B cell (primary cell): ENCODE measurements around the gene IGSF8. TPM values are rescaled to one million over a fixed set of nuclear protein-coding genes. Genes with fewer than 3 reads are reported as not detected.

Experiments used
- ATAC-seq: fragments of 200-7000 bp; cut with Tn5 transposase; one replicate; pipeline ENCODE4 v1.10.0; 2021; ENCODE audit warnings: low read depth, mild to moderate bottlenecking, moderate number of reproducible peaks, moderate library complexity
- CTCF ChIA-PET: fragments of 350-600 bp; sonication (Branson Sonifier 250); formaldehyde crosslinking; loops from one replicate; lab custom pipeline; 2021; ENCODE audit warnings: antibody characterized with exemption, inconsistent platforms; lab: Charles Lee
- POLR2A ChIA-PET: fragments of 350-600 bp; sonication (Branson Sonifier 250); formaldehyde crosslinking; loops from one replicate; lab custom pipeline; 2021; ENCODE audit warnings: antibody characterized with exemption; lab: Charles Lee
- DNase-seq: peaks from one replicate; pipeline ENCODE4 v3.0.0; 2013
- H2AFZ ChIP-seq: 2 replicates; pipeline ENCODE4 v1.6.1; 2012; ENCODE audit warnings: mild to moderate bottlenecking, low read depth, low read length; ENCODE audit not compliant: insufficient read depth, poor library complexity, severe bottlenecking
- H3K27ac ChIP-seq, 2 donors: 1 replicate in 1 of 2; 2 replicates in 1 of 2; pipeline ENCODE4 v1.5.1; 2012 to 2013; ENCODE audit warnings: low read length in 2 of 2, mild to moderate bottlenecking in 2 of 2, moderate library complexity in 1 of 2
- H3K27me3 ChIP-seq, 4 experiments: fragments of 200-600 bp in 1 of 4; sonication (generic) in 1 of 4; replicated peaks in 1 of 4; 1 replicate in 2 of 4; 2 replicates in 2 of 4; pipeline versions ENCODE4 v1.6.1 to v1.7.0; 2013 to 2016; ENCODE audit warnings: low read length in 3 of 4, mild to moderate bottlenecking in 2 of 4, mixed read lengths in 1 of 4, moderate library complexity in 1 of 4; ENCODE audit not compliant: insufficient read depth in 4 of 4, control insufficient read depth in 3 of 4; ENCODE audit errors: control extremely low read depth in 1 of 4
- H3K36me3 ChIP-seq, 2 experiments: replicated peaks in 1 of 2; 1 replicate in 1 of 2; 2 replicates in 1 of 2; pipeline versions ENCODE4 v1.6.1 to v1.7.1; 2013; ENCODE audit warnings: low read length in 1 of 2; ENCODE audit not compliant: insufficient read depth in 2 of 2, control insufficient read depth in 1 of 2; ENCODE audit errors: control extremely low read depth in 1 of 2, extremely low read depth in 1 of 2
- H3K4me1 ChIP-seq, 2 donors: fragments of 200-600 bp in 1 of 2; sonication (generic) in 1 of 2; 1 replicate in 1 of 2; 2 replicates in 1 of 2; pipeline versions ENCODE4 v1.5.1 to v1.6.1; 2013 to 2017; ENCODE audit warnings: low read length in 2 of 2; ENCODE audit not compliant: control insufficient read depth in 2 of 2, insufficient read depth in 2 of 2
- H3K4me2 ChIP-seq: replicated peaks from 2 replicates; pipeline ENCODE3; 2012; ENCODE audit warnings: mild to moderate bottlenecking, low read depth, low read length; ENCODE audit not compliant: poor library complexity, severe bottlenecking
- H3K4me3 ChIP-seq, 5 experiments: fragments of 200-600 bp in 1 of 5; sonication (generic) in 1 of 5; 1 replicate in 3 of 5; 2 replicates in 2 of 5; pipeline versions ENCODE4 v1.5.1 to v1.7.0; 2011 to 2016; ENCODE audit warnings: low read length in 4 of 5, mild to moderate bottlenecking in 4 of 5, low read depth in 2 of 5, control low read depth in 1 of 5, moderate library complexity in 1 of 5; ENCODE audit not compliant: insufficient read depth in 1 of 5; ENCODE audit errors: control extremely low read depth in 1 of 5, extremely low read depth in 1 of 5
- H3K79me2 ChIP-seq: fragments of 200-600 bp; sonication (generic); one replicate; pipeline ENCODE4 v1.6.0; 2016; ENCODE audit warnings: low read length; ENCODE audit not compliant: control insufficient read depth, insufficient read depth
- H3K9ac ChIP-seq: fragments of 200-600 bp; sonication (generic); 2 replicates; pipeline ENCODE4 v1.6.1; 2017; ENCODE audit warnings: mild to moderate bottlenecking, low read length, moderate library complexity
- H3K9me3 ChIP-seq, 3 donors: one replicate each; pipeline versions ENCODE4 v1.6.1 to v1.7.1; 2013; ENCODE audit warnings: low read length in 2 of 3; ENCODE audit not compliant: control insufficient read depth in 2 of 3, insufficient read depth in 1 of 3; ENCODE audit errors: control extremely low read depth in 1 of 3
- H4K20me1 ChIP-seq: 2 replicates; pipeline ENCODE4 v1.6.0; 2012; ENCODE audit warnings: mild to moderate bottlenecking, low read length; ENCODE audit not compliant: insufficient read depth, control insufficient read depth, poor library complexity, severe bottlenecking
- H3K27ac Mint-ChIP-seq: one replicate; pipeline ENCODE4 v1.8.0; 2021; ENCODE audit warnings: mixed read lengths
- H3K27me3 Mint-ChIP-seq: one replicate; pipeline ENCODE4 v1.8.0; 2021; ENCODE audit warnings: mixed read lengths
- H3K4me1 Mint-ChIP-seq: one replicate; pipeline ENCODE4 v1.8.0; 2021; ENCODE audit warnings: mixed read lengths
- H3K4me3 Mint-ChIP-seq: one replicate; pipeline ENCODE4 v1.8.0; 2021; ENCODE audit warnings: mixed read lengths
- H3K9me3 Mint-ChIP-seq: one replicate; pipeline ENCODE4 v1.8.0; 2022; ENCODE audit warnings: mixed read lengths; ENCODE audit not compliant: insufficient read depth
- CTCF ChIP-seq: fragments of 200-600 bp; IDR thresholded peaks from one replicate; pipeline ENCODE4 v1.8.0; 2022; ENCODE audit warnings: antibody characterized with exemption, mild to moderate bottlenecking
- EZH2 ChIP-seq: IDR thresholded peaks from 2 replicates; pipeline ENCODE4 v1.6.1; 2012; ENCODE audit warnings: borderline replicate concordance, low read depth, mild to moderate bottlenecking, moderate library complexity, low read length; ENCODE audit not compliant: insufficient read depth, poor library complexity, severe bottlenecking
- WGBS: methylation state at CpG from one replicate; pipeline ENCODE4 v1.1.5; 2013; ENCODE audit warnings: missing lambda C conversion rate; ENCODE audit not compliant: insufficient coverage; 5-methylcytosine and 5-hydroxymethylcytosine counted together
- intact Hi-C: fragments of 100-400 bp; cut with micrococcal nuclease; formaldehyde crosslinking; loops from one replicate; pipeline ENCODE4 v1.10.0; 2022
- polyA plus RNA-seq: library from polyadenylated mRNA; depleted of rRNA; stranded (reverse); fragments of >200 nt; gene quantifications from 2 replicates; pipeline ENCODE4 v1.2.3, GENCODE V29; 2012
- total RNA-seq, 2 donors: library from RNA; stranded (reverse); fragments of 120-200 nt in 1 of 2; gene quantifications; 1 replicate in 1 of 2; 2 replicates in 1 of 2; pipeline versions ENCODE4 v1.2.3 to v1.2.4, GENCODE V29; 2013 to 2022

IGSF8 gene
- total and polyA plus RNA-seq, 2 donors (not counting 1 experiment from before 2014, with no cell fraction given) = 37.2 to 56.0 TPM

GRCh38 chr1:160115545-160116282, 17.3 kb upstream of the IGSF8 start, which contains the start of gene ATP1A2:
ATP1A2 (plus strand) TSS chr1:160115759; CDS start chr1:160115862, 103 bp downstream.
- no peak within 1 kb of the TSS for H3K27ac Mint-ChIP-seq
- ATAC-seq = no peak
- H2AFZ ChIP-seq = no peak within 1 kb of the TSS
- no peaks in the 10 kb centered on the region for H3K36me3 ChIP-seq
- 65% methylated on average over 11 of the region's 16 CpGs for WGBS
- H3K4me1 ChIP-seq = no peaks in the 10 kb centered on the region
- H3K4me3 Mint-ChIP-seq = no peak within 1 kb of the TSS
- H3K4me1 Mint-ChIP-seq = no peaks in the 10 kb centered on the region
- H4K20me1 ChIP-seq = no peaks in the 10 kb centered on the region
- ChIA-PET CTCF (no interaction called here), POLR2A (no interaction called here)
- no peaks in the 10 kb centered on the region for H3K9me3 ChIP-seq
- no peaks in the 10 kb centered on the region for H3K79me2 ChIP-seq
- DNase-seq = no peak
- H3K9ac ChIP-seq = no peak within 1 kb of the TSS
- no peak within 1 kb of the TSS for H3K4me2 ChIP-seq
- H3K27ac ChIP-seq = no peak within 1 kb of the TSS
- no peak within 1 kb of the TSS for H3K4me3 ChIP-seq
- intact Hi-C loops = no loop called here
- TF ChIP-seq CTCF = no peak
- TF ChIP-seq EZH2 = no peak
- H3K9me3 Mint-ChIP-seq = no peaks in the 10 kb centered on the region
- H3K27me3 ChIP-seq = peaks cover 0 to 19% (median 4%) of the 10 kb centered on the region in 4 experiments
- H3K27me3 Mint-ChIP-seq = peaks cover 24% of the 10 kb centered on the region

- H3K4me3 Mint-ChIP-seq = no peak overlapping the region
- Histone ChIP-seq H3K4me1 (no peaks in the 10 kb centered on the region), H3K9ac (no peak overlapping the region), H4K20me1 (no peaks in the 10 kb centered on the region), H3K9me3 (no peaks in the 10 kb centered on the region), H3K27me3 (peaks cover 0 to 19% (median 4%) of the 10 kb centered on the region in 4 experiments), H2AFZ (no peak overlapping the region), H3K36me3 (no peaks in the 10 kb centered on the region), H3K27ac (no peak overlapping the region), H3K4me2 (no peak overlapping the region), H3K79me2 (no peaks in the 10 kb centered on the region), H3K4me3 (no peak overlapping the region)
- TF ChIP-seq CTCF = no peak
- no peak for TF ChIP-seq EZH2
- no peaks in the 10 kb centered on the region for H3K9me3 Mint-ChIP-seq
- CTCF ChIA-PET = interaction anchor here (0.8 kb wide), 1 partner anchor 108 kb away, joined by 3 read pairs; no protein-coding TSS in a partner anchor
- peaks cover 24% of the 10 kb centered on the region for H3K27me3 Mint-ChIP-seq
- intact Hi-C loops = no loop called here
- H3K27ac Mint-ChIP-seq = no peak overlapping the region
- 96% methylated on average over 2 of the region's 4 CpGs for WGBS
- POLR2A ChIA-PET = no interaction called here
- DNase-seq (no peak), ATAC-seq (no peak)
- peaks cover under 1% of the 10 kb centered on the region for H3K4me1 Mint-ChIP-seq
Measured at GRCh38 chr1:160114085-160114484, 15.7 kb upstream of the IGSF8 start.
